Naive thymus-derived CD8-positive, alpha-beta T cell (primary cell): ENCODE results near the gene DCTPP1. TPM values are rescaled to one million over a fixed set of nuclear protein-coding genes. Genes with fewer than 3 reads are reported as not detected.

ENCODE experiments used
- ATAC-seq, 2 donors: fragments of 150-1000 bp; cut with Tn5 transposase in 1 of 2; sonication (Bioruptor Pico), chemical (Tn5 transposase) in 1 of 2; 1 replicate in 1 of 2; 2 replicates in 1 of 2; pipeline ENCODE4 v1.10.0; 2021; ENCODE audit warnings: mild to moderate bottlenecking in 2 of 2, moderate library complexity in 2 of 2
- POLR2A ChIA-PET: fragments of 350-600 bp; sonication (Branson Sonifier 250); formaldehyde crosslinking; loops from one replicate; lab custom pipeline; 2021; ENCODE audit warnings: antibody characterized with exemption; lab: Charles Lee
- DNase-seq, 10 donors: peaks; one replicate each; pipeline versions ENCODE4 v3.0.0 to v3.0.0-alpha.2; 2020 to 2022
- H3K27ac Mint-ChIP-seq, 10 donors: one replicate each; pipeline ENCODE4 v1.8.0; 2020 to 2022; ENCODE audit warnings: mild to moderate bottlenecking in 10 of 10, mixed read lengths in 10 of 10, moderate library complexity in 4 of 10, inconsistent platforms in 1 of 10
- H3K27me3 Mint-ChIP-seq, 5 donors: one replicate each; pipeline ENCODE4 v1.8.0; 2021 to 2022; ENCODE audit warnings: mixed read lengths in 5 of 5
- H3K36me3 Mint-ChIP-seq, 3 donors: one replicate each; pipeline ENCODE4 v1.8.0; 2020 to 2022; ENCODE audit warnings: mixed read lengths in 3 of 3, mild to moderate bottlenecking in 2 of 3, inconsistent platforms in 1 of 3
- H3K4me1 Mint-ChIP-seq, 4 donors: one replicate each; pipeline ENCODE4 v1.8.0; 2021 to 2022; ENCODE audit warnings: mixed read lengths in 4 of 4
- H3K4me3 Mint-ChIP-seq, 10 donors: one replicate each; pipeline ENCODE4 v1.8.0; 2020 to 2022; ENCODE audit warnings: mild to moderate bottlenecking in 10 of 10, mixed read lengths in 10 of 10, moderate library complexity in 6 of 10, inconsistent platforms in 1 of 10
- H3K9me3 Mint-ChIP-seq, 9 donors: one replicate each; pipeline ENCODE4 v1.8.0; 2020 to 2022; ENCODE audit warnings: mixed read lengths in 9 of 9, mild to moderate bottlenecking in 3 of 9, inconsistent platforms in 1 of 9, moderate library complexity in 1 of 9
- polyA plus RNA-seq, 3 donors: library from polyadenylated mRNA; unstranded; fragments of 300-500 nt; fragmentation: Illumina TruSeq; gene quantifications; one replicate each; pipeline ENCODE4 v1.2.3, GENCODE V29; 2021
- total RNA-seq, 8 experiments: library from RNA in 2 of 8; stranded (reverse) in 2 of 8; gene quantifications; one replicate each; pipeline ENCODE4 v1.2.3 and lab custom pipeline; 2021 to 2026

DCTPP1 gene
- total and polyA plus RNA-seq, 5 experiments from 2014 or later: 15.2 to 79.6 (median 63.0) TPM

GRCh38 chr16:30395992-30396585, 33.7 kb downstream of the DCTPP1 start:
- no peak for ATAC-seq
- Mint-ChIP-seq H3K4me1 (peaks cover 21 to 52% (median 50%) of the 10 kb centered on the region in 4 donors), H3K36me3 (peaks cover 0 to 13% (median 0%) of the 10 kb centered on the region in 3 donors), H3K9me3 (no peaks in the 10 kb centered on the region), H3K4me3 (peak overlapping the region; percentile 72 to 92 (median 84)), H3K27ac (peak overlapping the region; percentile 1 to 90 (median 82)), H3K27me3 (no peaks in the 10 kb centered on the region)
- DNase-seq: no peak
- POLR2A ChIA-PET: interaction anchor here (0.7 to 3.3 kb wide), 8 partner anchors 11 to 229 kb away, joined by 4 to 82 read pairs (median 24); partner anchors contain the start of genes CORO1A, SEPTIN1, TBC1D10B and ZNF771

DNA sequence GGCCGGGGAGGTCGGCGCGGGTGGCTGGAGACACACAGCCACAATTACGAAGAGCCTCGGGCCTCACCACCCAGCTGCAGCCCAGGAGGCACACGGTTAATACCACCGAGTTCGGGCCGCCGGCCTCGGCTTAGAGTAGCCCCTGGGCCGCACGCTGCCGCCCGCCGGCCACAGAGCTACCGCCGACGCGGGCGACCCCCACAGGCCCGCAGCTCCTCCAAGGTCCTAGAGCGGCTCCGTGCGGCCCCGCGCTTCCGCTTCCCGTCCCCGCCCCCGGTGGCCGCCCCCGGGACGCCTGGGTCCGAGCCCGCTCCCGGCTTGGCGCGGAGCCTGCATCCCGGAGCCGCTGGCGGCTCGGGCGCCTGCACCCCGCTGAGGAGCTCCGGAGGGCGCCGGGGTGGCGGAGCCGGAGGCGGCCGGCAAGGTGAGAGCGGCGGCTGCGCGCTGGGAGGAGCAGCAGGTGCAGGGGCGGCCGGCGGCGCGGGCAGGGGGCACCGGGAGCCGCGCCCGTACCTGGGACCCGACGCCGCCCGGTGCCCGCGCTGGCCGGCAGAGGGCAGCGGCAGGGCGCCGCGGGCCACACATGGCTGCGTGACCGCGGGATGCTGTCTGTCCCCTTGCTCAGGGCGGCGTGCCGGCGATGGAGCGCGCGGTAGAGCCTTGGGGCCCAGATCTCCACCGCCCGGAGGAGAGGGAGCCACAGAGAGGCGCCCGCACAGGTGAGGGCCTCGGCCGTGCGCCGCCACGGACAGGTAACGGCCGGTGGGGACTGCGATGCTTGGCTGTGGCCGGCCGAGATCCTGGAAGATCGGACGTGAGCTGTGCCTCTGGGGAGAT, 34.5 kb downstream of the DCTPP1 start, which contains the start of gene ZNF48:
ZNF48 (plus strand) TSS at position 266 of the 837 bp plus-strand sequence; CDS start at position 641, 375 bp downstream.
- peak within 1 kb of the TSS; percentile 76 to 94 (median 86) for H3K4me3 Mint-ChIP-seq
- peaks cover 0 to 13% (median 0%) of the 10 kb centered on the region in 3 donors for H3K36me3 Mint-ChIP-seq
- peaks cover 21 to 49% (median 45%) of the 10 kb centered on the region in 4 donors for H3K4me1 Mint-ChIP-seq
- DNase-seq (peak in 9 of 10 donors; percentile 20 to 70 (median 56)), ATAC-seq (peak; percentile 72)
- peak within 1 kb of the TSS; percentile 69 to 94 (median 88) for H3K27ac Mint-ChIP-seq
- POLR2A ChIA-PET: interaction anchor here (0.8 to 3.3 kb wide), 11 partner anchors 12 to 330 kb away, joined by 3 to 82 read pairs (median 4); partner anchors contain the start of genes ALDOA, CORO1A, MYL11 and SEPTIN1
- no peaks in the 10 kb centered on the region for H3K9me3 Mint-ChIP-seq
- H3K27me3 Mint-ChIP-seq: no peaks in the 10 kb centered on the region

DNA sequence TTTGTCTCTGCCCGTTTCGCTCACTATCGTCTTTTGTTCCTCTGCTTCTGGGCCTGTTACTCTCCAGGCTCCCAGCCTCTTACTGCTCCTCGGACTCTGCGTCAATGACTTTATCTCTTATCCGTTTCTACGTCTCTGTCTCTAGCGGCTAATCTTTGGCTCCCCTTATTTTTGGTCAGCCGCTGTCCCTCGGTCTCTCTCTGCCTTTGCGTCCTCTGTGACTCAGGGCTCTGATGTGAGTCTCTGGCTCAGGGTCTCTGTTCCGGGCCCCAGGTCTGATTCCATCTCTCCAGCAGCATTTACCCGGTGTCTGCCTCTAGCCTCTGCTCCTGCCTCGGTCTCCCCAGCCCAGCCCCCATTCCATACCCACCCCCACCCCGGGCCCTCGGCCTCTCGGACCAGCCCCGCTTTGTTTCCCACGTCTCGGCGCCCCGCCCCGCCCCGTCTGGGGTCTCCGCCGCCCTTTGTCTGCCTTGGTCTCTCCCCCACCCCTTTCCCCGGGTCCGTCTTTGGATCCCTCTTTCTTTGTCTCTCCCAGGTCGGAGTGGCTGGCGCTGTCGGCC, 35.2 kb downstream of the DCTPP1 start:
- Mint-ChIP-seq H3K4me1 (peaks cover 21 to 42% (median 39%) of the 10 kb centered on the region in 4 donors), H3K27ac (peak overlapping the region; percentile 67 to 94 (median 81)), H3K9me3 (no peaks in the 10 kb centered on the region), H3K36me3 (peaks cover 0 to 13% (median 0%) of the 10 kb centered on the region in 3 donors), H3K4me3 (peak overlapping the region; percentile 76 to 94 (median 84)), H3K27me3 (no peaks in the 10 kb centered on the region)
- DNase-seq (no peak), ATAC-seq (no peak)
- POLR2A ChIA-PET: interaction anchor here (0.8 to 3.3 kb wide), 10 partner anchors 12 to 329 kb away, joined by 3 to 82 read pairs (median 12); partner anchors contain the start of genes ALDOA, MYL11, SEPTIN1 and TBC1D10B

DNA sequence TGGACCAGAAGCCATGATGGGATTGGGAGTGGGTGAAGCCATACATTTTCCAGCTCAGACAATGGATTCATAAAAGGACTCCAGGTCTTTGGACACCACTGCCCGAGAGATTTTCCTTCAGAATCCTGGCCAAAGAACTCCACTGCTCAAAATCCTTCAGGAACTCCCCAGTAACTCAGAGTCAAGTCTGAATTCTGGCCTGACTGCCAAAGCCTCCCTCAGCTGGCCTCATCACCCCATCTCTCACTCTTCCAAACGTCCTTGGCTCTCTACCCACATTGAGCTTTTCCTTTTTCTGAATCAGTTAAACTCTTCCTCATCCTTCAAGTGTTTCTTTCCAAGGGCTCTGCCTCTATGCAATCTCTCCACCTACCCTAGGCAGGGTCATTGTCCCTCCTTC, 46.3 kb downstream of the DCTPP1 start:
- ATAC-seq: no peak
- no peaks in the 10 kb centered on the region for H3K27me3 Mint-ChIP-seq
- no peak for DNase-seq
- POLR2A ChIA-PET: interaction anchor here (0.6 to 8.4 kb wide), 18 partner anchors 8 to 322 kb away, joined by 3 to 166 read pairs (median 10); partner anchors contain the start of genes ALDOA, CD2BP2, CORO1A and DCTPP1
- peaks cover 21 to 57% (median 55%) of the 10 kb centered on the region in 4 donors for H3K4me1 Mint-ChIP-seq
- peak overlapping the region; percentile 84 to 100 (median 96) for H3K4me3 Mint-ChIP-seq
- peaks cover 0 to 12% (median 3%) of the 10 kb centered on the region in 3 donors for H3K36me3 Mint-ChIP-seq
- peak overlapping the region; percentile 96 to 100 (median 100) for H3K27ac Mint-ChIP-seq
- no peaks in the 10 kb centered on the region for H3K9me3 Mint-ChIP-seq

- peak within 1 kb of the TSS; percentile 84 to 100 (median 96) for H3K4me3 Mint-ChIP-seq
- H3K9me3 Mint-ChIP-seq: no peaks in the 10 kb centered on the region
- H3K27ac Mint-ChIP-seq: peak within 1 kb of the TSS; percentile 96 to 100 (median 100)
- H3K27me3 Mint-ChIP-seq: no peaks in the 10 kb centered on the region
- ATAC-seq (peak; percentile 38 to 41), DNase-seq (peak; percentile 50 to 89 (median 72))
- POLR2A ChIA-PET: interaction anchor here (0.5 to 8.4 kb wide), 27 partner anchors 8 to 787 kb away, joined by 3 to 166 read pairs (median 5); partner anchors contain the start of genes ALDOA, CD2BP2, CORO1A and DCTPP1
- peaks cover 29 to 67% (median 64%) of the 10 kb centered on the region in 4 donors for H3K4me1 Mint-ChIP-seq
- H3K36me3 Mint-ChIP-seq: peaks cover 0 to 15% (median 6%) of the 10 kb centered on the region in 3 donors
These were observed 47.5 kb downstream of the DCTPP1 start, which contains the start of gene SEPTIN1 for GRCh38 chr16:30382111-30382881. SEPTIN1 (minus strand) TSS chr16:30382561; CDS start chr16:30382542, 19 bp downstream.

DNA sequence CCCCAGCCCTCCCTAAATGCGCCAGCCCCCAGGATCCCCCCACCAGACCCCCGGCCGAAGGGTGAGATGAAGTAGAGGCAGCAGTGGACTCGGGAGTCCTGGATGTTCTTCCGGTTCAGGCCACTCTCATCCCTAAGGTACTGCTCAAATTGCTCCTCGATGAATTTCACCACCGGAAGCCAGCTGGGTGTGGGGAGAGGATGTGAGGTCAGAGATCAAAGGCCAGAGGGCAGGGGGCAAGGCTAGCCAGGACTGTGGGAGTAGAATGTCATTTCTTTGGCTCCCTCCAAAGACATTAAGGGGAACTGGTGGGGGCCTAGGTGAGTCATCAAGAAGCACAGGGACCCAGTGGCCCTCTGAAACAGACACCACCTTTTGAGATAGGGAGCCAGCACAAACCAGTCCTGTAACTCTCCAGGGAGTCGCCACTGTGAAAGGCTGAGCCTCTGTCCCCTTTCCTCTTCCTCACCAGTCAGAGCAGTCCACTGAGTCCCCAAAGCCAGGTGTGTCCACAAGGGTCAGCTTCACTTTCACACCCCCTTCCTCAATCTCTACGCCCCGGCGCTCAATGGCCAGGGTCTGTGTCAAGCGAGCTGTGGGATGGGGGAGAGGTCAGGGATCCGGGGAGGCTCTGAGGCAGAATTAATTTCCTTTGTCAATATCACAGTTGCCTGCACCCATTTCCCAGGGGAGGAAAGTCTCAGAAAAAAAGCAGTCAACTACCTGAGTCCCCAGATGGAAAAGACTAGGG, 48.4 kb downstream of the DCTPP1 start:
- H3K9me3 Mint-ChIP-seq: no peaks in the 10 kb centered on the region
- H3K4me1 Mint-ChIP-seq: peaks cover 31 to 73% (median 72%) of the 10 kb centered on the region in 4 donors
- H3K4me3 Mint-ChIP-seq: peak overlapping the region; percentile 84 to 100 (median 96)
- DNase-seq (peak in 1 of 10 donors; percentile 6), ATAC-seq (no peak)
- H3K36me3 Mint-ChIP-seq: peaks cover 0 to 15% (median 6%) of the 10 kb centered on the region in 3 donors
- POLR2A ChIA-PET: interaction anchor here (0.6 to 8.4 kb wide), 16 partner anchors 8 to 786 kb away, joined by 3 to 166 read pairs (median 12); partner anchors contain the start of genes CD2BP2, CORO1A, TBC1D10B and YPEL3
- peak overlapping the region; percentile 96 to 100 (median 100) for H3K27ac Mint-ChIP-seq
- H3K27me3 Mint-ChIP-seq: no peaks in the 10 kb centered on the region

DNA sequence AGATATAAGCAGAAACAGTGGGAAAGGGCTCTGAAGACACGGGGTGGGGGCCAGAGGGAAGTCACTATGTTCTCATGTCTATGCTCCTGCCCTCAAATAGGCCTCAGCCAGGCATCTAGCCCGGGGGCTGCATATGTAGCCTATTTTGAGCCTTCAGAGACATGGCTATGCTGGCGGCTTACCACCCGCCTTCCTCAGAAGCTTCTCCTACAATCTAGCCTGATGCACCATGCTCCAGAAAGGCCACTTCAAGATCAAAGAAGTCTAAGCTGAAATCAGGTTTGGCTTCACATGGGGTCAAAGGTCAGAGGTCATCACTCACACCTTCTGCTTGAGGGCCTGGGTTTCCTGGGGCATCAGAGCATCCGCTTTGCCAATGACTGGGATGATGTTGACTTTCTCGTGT, 49.0 kb downstream of the DCTPP1 start:
- POLR2A ChIA-PET: interaction anchor here (0.6 to 8.4 kb wide), 11 partner anchors 9 to 678 kb away, joined by 3 to 166 read pairs (median 16); partner anchors contain the start of genes CORO1A, TBC1D10B, ZNF48 and ZNF771
- ATAC-seq: no peak
- Mint-ChIP-seq H3K27ac (peak overlapping the region; percentile 99 to 100 (median 100)), H3K36me3 (peaks cover 0 to 15% (median 6%) of the 10 kb centered on the region in 3 donors), H3K27me3 (no peaks in the 10 kb centered on the region), H3K4me1 (peaks cover 31 to 74% (median 74%) of the 10 kb centered on the region in 4 donors), H3K4me3 (peak overlapping the region; percentile 71 to 100 (median 96)), H3K9me3 (no peaks in the 10 kb centered on the region)
- no peak for DNase-seq

- ATAC-seq: no peak
- peak overlapping the region; percentile 99 to 100 (median 100) for H3K27ac Mint-ChIP-seq
- POLR2A ChIA-PET: interaction anchor here (0.6 to 8.4 kb wide), 11 partner anchors 9 to 677 kb away, joined by 3 to 166 read pairs (median 16); partner anchors contain the start of genes CD2BP2, CORO1A, TBC1D10B and ZNF48
- DNase-seq: no peak
- peaks cover 31 to 77% (median 75%) of the 10 kb centered on the region in 4 donors for H3K4me1 Mint-ChIP-seq
- no peaks in the 10 kb centered on the region for H3K9me3 Mint-ChIP-seq
- peak overlapping the region; percentile 79 to 100 (median 98) for H3K4me3 Mint-ChIP-seq
- H3K27me3 Mint-ChIP-seq: no peaks in the 10 kb centered on the region
- peaks cover 0 to 15% (median 6%) of the 10 kb centered on the region in 3 donors for H3K36me3 Mint-ChIP-seq
These were observed 49.6 kb downstream of the DCTPP1 start for GRCh38 chr16:30380072-30380802.

- Mint-ChIP-seq H3K4me1 (peaks cover 31 to 75% (median 74%) of the 10 kb centered on the region in 4 donors), H3K4me3 (peak overlapping the region; percentile 95 to 100 (median 98)), H3K27ac (peak overlapping the region; percentile 99 to 100 (median 100)), H3K9me3 (no peaks in the 10 kb centered on the region), H3K27me3 (no peaks in the 10 kb centered on the region), H3K36me3 (peaks cover 0 to 15% (median 6%) of the 10 kb centered on the region in 3 donors)
- DNase-seq (no peak), ATAC-seq (no peak)
- POLR2A ChIA-PET: interaction anchor here (0.6 to 8.4 kb wide), 22 partner anchors 8 to 517 kb away, joined by 3 to 166 read pairs (median 9); partner anchors contain the start of genes ALDOA, CD2BP2, CORO1A and CTF1
These were observed 50.6 kb downstream of the DCTPP1 start for GRCh38 chr16:30379158-30379783.
